ENCODE data around the gene CYP26B1.

DNA sequence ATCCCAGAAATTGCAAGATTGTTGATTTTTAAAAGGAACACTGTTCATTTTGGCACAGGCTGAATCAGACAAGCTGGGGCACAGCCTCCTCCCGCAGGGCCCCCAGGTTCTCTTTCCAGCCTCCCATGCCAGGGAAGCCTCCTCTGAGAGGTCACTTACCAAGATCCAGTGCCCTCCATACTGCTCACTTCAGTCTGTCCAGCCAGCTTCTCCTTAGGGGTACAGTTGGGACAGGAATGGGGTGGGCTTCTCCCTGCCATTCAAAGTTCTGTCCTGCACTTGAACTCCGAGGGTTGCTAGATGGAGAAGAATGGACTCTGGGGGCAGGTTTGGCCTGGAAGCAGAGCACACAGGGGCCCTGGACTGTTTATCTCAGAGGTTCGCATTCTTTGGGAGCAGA, 7.5 kb upstream of the CYP26B1 start:
- TF ChIP-seq TAF1 (IDR thresholded peaks at IDR 0.05; ENCODE audit: borderline replicate concordance, low read depth, low read length) (no peak), POLR2AphosphoS5 (IDR thresholded peaks at IDR 0.05; ENCODE audit: low read depth, low read length) (no peak)

All from GM12892 (cell line).